GM18951 (cell line): ENCODE data around the gene UBR7.
"Not testable (repeated sequence)": the region's sequence is repeated elsewhere in the genome, so short reads cannot be mapped to it uniquely, and the experiment has no call there.

Experiments
- POLR2A ChIP-seq: IDR thresholded peaks from 4 replicates; pipeline ENCODE4 v1.6.1; 2011; ENCODE audit warnings: mild to moderate bottlenecking; ENCODE audit not compliant: insufficient read length, insufficient read depth; ENCODE audit errors: extremely low read depth
- in situ Hi-C: fragments of 300-500 bp; cut with MboI; formaldehyde crosslinking; loops from one replicate; pipeline ENCODE4 v1.12.0; 2022; ENCODE audit warnings: low sequenced_read_pairs, mixed read lengths, inconsistent platforms; ENCODE audit not compliant: unreplicated experiment

The UBR7 gene, protein sequence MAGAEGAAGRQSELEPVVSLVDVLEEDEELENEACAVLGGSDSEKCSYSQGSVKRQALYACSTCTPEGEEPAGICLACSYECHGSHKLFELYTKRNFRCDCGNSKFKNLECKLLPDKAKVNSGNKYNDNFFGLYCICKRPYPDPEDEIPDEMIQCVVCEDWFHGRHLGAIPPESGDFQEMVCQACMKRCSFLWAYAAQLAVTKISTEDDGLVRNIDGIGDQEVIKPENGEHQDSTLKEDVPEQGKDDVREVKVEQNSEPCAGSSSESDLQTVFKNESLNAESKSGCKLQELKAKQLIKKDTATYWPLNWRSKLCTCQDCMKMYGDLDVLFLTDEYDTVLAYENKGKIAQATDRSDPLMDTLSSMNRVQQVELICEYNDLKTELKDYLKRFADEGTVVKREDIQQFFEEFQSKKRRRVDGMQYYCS

DNA sequence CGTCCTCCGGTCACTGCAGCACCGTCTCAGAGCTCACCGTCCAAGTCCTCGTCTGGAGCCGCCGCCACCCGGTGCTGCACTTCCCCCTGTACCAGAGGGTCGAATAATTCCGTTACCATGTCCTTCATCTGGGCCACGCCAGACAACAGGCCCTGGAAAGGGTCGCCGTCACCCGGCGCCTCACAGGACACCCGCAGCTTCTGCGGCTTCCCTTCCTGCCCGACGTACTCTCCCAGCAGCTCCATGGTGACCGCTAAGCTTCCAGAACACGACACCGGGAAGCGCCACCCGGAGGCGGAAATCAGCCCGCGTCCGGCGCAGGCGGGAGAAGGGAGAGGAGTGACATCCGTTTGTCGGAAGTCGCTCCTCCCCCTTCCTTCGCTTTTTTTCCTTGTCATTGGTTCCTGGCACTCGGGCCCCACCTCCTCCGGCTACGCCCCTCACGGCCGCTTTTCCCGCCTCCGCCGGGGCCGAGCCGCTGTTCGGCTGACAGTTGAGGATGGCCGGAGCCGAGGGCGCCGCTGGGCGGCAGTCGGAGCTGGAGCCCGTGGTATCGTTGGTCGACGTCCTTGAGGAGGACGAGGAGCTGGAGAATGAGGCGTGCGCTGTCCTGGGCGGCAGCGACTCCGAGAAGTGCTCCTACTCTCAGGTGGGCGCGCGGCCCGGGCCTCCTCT lies at the start of gene UBR7, which contains the start of gene GON7:
TSS of gene UBR7 (plus strand) at position 464 of the 675 bp plus-strand sequence. CDS start at position 500, 36 bp downstream.
TSS of gene GON7 (minus strand) at position 273 of the 675 bp plus-strand sequence. CDS start at position 245, 28 bp downstream.
- peak; percentile 87 for TF ChIP-seq POLR2A
- in situ Hi-C loops, result no loop called here

DNA sequence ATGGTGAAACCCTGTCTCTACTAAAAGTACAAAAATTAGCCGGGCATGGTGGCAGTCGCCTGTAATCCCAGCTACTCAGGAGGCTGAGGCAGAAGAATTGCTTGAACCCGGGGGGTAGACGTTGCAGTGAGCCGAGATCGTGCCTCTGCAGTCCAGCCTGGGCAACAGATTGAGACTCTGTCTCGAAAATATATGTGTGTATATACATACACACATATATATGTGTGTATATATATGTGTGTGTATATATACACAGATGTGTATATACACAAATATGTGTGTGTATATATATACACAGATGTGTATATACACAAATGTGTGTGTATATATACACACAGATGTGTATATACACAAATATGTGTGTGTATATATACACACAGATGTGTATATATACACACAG lies 48.7 kb upstream of the UBR7 start:
- in situ Hi-C loops, result not testable (repeated sequence)

DNA sequence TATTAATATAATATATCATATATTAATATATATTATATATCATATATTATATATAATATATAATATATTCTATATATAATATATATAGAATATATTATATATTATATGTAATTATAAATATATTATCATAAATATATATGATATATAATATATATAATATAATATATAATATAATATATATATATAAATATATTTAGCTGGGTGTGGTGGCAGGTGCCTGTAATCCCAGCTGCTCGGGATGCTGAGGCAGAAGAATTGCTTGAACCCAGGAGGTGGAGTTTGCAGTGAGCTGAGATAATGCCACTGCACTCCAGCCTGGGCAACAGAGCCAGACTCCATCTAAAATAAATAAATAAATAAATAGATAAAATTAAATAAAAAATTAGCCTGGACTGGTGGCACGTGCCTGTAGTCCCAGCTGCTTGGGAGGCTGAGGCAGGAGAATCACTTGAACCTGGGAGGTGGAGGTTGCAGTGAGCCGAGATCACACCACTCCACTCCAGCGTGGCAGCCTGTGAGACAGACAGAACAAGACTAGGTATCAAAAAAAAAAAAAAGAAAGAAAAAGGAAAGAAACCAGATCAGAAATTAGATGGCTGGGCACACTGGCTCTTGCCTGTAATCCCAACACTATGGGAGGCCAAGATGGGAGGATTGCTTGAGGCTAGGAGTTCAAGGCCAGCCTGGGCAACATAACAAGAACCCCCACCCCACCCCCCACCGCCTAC lies 47.3 kb upstream of the UBR7 start:
- in situ Hi-C loops, result not testable (repeated sequence)

DNA sequence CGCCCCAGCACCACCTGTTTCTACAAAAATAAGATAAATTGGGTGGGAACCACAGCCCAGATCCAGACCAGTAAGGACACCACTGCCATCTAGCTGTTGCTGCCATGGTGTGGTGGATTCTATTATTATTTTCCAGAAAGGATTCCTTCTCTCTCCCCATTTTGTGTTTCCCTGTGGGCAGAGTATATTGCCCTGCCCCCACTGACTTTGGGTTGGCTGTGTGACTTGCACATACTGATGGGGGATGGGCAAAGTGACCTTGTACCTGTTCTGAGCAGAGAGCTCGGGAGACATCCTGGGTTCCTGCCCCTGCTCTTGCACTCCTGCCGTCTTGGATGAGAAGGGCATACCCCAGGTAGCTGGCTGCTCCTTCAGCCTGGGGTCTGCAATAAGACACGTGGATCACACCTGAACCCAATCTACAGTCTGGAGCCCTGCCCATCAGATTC lies 46.7 kb upstream of the UBR7 start:
- no peak for TF ChIP-seq POLR2A
- in situ Hi-C loops, result no loop called here

DNA sequence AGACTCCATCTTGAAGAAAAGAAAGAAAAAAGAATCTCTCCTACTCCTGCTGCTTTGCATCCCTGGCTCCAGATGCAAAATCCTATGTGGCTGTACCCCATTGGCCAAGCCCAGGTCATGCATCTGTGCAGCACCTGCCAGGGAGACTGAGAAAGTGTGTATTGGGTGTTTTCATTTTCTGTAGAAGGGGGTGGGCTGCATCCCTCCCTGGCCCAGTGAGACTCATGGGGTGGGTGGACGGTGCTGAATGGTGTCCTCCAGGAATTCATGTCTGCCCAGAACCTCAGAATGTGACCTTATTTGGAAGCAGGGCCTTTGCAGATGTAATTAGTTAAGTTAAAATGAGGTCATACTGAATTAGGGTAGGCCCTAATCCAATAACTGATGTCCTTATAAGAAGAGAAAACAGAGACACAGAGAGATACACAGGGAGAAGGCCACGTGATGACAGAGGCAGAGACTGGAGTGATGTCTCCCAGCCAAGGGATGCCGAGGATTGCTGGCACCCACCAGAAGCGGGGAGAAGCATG lies 45.6 kb upstream of the UBR7 start:
- in situ Hi-C loops, result no loop called here

DNA sequence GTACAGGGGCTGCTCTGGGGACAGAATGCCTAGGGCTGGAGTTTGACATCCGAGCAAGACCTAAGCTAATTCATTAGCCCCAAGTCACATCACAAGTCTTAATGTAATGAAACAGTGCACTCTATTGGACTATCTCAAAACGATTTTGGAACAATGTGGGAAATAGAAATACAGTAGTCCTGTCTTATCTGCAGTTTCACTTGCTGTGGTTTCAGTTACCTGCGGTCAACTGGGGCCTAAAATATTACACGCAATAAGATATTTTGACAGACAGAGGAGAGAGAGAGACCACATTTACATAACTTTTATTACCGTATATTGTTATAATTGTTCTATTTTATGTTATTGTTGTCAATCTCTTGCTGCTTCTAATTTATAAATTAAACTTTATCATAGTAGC lies 43.5 kb upstream of the UBR7 start:
- TF ChIP-seq POLR2A, result no peak
- in situ Hi-C loops, result no loop called here

More for the DNA sequence above, 45.6 kb upstream of the UBR7 start:
- TF ChIP-seq POLR2A, result no peak

DNA sequence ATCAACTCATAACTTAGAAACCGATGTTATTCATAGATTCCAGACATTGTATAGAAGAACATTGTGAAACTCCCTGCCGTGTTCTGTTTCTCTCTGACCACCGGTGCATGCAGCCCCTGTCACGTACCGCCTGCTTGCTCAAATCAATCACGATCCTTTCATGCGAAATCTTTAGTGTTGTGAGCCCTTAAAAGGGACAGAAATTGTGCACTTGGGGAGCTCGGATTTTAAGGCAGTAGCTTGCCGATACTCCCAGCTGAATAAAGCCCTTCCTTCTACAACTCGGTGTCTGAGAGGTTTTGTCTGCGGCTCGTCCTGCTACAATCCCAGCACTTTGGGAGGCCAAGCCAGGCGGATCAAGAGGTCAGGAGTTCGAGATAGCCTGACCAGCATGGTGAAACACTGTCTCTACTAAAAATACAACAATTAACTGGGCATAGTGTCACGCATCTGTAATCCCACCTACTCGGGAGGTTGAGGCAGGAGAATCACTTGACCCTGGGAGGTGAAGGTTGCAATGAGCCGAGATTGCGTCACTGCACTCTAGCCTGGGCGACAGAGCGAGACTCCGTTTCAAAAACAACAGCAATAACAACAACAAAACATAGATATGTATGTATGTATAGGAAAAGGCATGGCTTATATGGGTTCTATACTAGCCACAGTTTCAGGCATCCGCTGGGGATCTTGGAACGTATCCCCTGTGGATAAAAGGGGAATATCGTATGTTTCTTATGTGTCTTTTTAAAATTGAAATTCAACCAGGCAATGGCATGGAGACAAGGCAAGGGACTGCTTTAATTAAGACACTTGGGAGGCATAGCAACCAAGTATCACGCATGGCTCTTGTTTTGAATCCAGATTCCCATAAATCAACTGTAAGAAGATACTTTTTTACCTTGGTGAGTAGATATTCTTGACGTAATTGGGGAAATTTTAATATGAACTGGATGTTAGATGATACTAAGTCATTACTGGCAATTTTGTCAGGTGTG lies 41.5 kb upstream of the UBR7 start:
- in situ Hi-C loops, result not testable (repeated sequence)

DNA sequence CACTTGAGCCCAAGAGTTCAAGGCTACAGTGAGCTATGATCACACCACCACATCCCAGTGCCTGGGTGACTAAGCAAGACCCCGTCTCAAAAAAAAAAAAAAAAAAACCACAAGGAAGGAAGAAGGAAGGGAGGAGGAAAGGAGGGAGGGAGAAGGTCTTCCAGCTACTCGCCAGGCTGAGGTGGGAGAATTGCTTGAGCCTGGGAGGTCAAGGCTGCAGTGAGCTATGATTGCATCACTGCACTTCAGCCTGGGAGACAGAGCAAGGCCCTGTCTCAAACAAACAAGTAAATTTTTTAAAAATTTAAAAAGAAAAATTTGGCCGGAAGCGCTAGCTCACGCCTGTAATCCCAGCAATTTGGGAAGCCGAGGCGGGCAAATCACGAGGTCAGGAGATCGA lies 38.4 kb upstream of the UBR7 start:
- in situ Hi-C loops, result not testable (repeated sequence)

DNA sequence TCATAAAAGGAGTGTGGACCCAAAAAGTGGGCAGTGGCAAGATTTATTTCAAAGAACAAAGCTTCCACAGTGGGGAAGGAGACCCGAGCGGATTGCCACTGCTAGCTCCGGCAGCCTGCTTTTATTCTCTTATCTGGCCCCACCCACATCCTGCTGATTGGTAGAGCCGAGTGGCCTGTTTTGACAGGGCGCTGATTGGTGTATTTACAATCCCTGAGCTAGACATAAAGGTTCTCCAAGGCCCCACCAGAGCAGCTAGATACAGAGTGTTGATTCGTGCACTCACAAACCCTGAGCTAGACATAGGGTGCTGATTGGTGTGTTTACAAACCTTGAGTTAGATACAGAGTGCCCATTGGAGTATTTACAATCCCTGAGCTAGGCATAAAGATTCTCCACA lies 37.4 kb upstream of the UBR7 start:
- in situ Hi-C loops, result not testable (repeated sequence)

DNA sequence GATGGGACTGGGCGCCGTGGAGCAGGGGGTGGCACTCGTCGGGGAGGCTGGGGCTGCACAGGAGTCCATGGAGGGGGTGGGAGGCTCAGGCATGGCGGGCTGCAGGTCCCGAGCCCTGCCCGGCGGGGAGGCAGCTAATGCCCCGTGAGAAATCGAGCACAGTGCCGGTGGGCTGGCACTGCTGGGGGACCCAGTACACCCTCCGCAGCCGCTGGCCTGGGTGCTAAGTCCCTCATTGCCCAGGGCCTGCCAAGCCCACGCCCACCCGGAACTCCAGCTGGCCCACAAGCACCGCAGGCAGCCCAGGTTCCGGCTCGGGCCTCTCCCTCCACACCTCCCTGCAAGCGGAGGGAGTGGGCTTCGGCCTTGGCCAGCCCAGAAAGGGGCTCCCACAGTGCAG lies 36.9 kb upstream of the UBR7 start:
- in situ Hi-C loops, result not testable (repeated sequence)

DNA sequence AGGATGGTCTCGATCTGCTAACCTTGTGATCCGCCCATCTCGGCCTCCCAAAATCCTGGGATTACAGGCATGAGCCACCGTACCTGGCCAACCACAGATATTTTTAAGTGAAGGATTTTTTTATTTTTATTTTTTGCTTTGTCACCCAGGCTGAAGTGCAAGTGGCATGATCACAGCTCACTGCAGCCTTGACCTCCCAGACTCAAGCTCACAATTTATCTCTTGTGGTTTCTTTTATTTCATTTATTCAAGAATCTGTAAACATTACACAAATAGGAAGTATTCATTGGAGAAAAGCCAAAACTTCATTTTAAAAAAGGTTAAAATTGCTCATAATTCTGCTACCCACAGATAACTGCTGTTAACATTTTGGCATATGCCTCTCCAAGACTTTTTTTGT lies 35.7 kb upstream of the UBR7 start:
- no peak for TF ChIP-seq POLR2A
- in situ Hi-C loops, result no loop called here

DNA sequence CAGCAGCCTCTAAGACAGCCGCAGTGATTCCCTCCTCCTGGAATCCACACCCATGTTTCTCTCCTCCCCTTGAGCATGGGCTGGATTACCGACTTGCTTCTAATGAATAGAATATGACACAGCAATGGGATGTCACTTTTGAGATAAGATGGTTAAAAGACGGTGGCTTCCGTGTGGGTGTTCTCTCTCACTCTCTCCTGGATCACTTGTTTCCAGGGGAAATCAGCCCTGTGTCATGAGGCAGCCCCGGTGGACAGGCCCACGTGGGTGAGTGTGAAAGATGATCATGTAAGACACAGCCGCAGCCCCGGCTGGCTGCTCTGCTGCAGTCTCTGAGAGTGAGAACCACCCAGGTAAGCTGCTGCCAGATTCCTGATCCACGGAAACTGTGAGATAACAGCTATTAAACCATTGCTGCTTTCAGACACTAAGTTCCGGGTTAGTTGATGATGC lies 33.1 kb upstream of the UBR7 start:
- no peak for TF ChIP-seq POLR2A
- in situ Hi-C loops, result no loop called here

DNA sequence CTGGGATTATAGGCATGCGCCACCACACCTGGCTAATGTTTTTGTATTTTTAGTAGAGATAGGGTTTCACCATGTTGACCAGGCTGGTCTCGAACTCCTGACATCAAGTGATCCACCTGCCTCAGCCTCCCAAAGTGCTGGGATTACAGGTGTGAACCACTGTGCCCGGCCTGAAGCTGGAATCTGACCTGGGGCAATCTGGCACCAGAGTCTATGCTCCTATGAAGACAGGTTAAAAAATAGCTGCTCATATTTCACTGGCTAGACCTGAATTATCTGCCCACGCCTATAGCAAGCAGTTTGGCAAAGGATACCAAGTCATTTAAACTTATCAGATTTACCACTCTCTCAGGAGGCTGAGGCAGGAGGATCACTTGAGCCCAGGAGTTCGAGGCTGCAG lies 32.3 kb upstream of the UBR7 start:
- in situ Hi-C loops, result not testable (repeated sequence)
